H1 (cell line): ENCODE results near the gene SLC25A31.

Source experiments
- ASH2L ChIP-seq: fragments of 200-600, 300-600 bp; sonication (generic); IDR thresholded peaks from one replicate; pipeline ENCODE4 v1.7.1; 2017; ENCODE audit warnings: low read length
- CTCF ChIP-seq, 3 experiments: IDR thresholded peaks; 1 replicate in 2 of 3; 2 replicates in 1 of 3; pipeline versions ENCODE4 v1.5.1 to v1.6.1; 2011; ENCODE audit warnings: low read length in 3 of 3, mild to moderate bottlenecking in 3 of 3, inconsistent platforms in 2 of 3, low read depth in 1 of 3, moderate library complexity in 1 of 3; ENCODE audit not compliant: insufficient read depth in 1 of 3; ENCODE audit errors: control extremely low read depth in 1 of 3
- HDAC2 ChIP-seq, 2 experiments: fragments of 300-600 bp in 1 of 2; sonication (generic) in 1 of 2; IDR thresholded peaks; 2 replicates each; pipeline ENCODE4 v1.6.1; 2011 to 2012; ENCODE audit warnings: low read depth in 2 of 2, low read length in 2 of 2, mild to moderate bottlenecking in 2 of 2, moderate library complexity in 2 of 2, borderline replicate concordance in 1 of 2, inconsistent platforms in 1 of 2
- JUN ChIP-seq: IDR thresholded peaks from 2 replicates; pipeline ENCODE4 v1.6.1; 2011; ENCODE audit warnings: low read depth, mild to moderate bottlenecking, improper control_type of control experiment, low read length
- POLR2A ChIP-seq, 2 experiments: IDR thresholded peaks; 1 replicate in 1 of 2; 2 replicates in 1 of 2; pipeline ENCODE4 v1.6.1; 2011; ENCODE audit warnings: low read depth in 2 of 2, low read length in 2 of 2, mild to moderate bottlenecking in 2 of 2; ENCODE audit errors: control extremely low read depth in 1 of 2
- SIRT6 ChIP-seq: IDR thresholded peaks from one replicate; pipeline ENCODE4 v1.7.1; 2012; ENCODE audit warnings: low read length, inconsistent platforms
- SP1 ChIP-seq: IDR thresholded peaks from 2 replicates; pipeline ENCODE4 v1.6.1; 2011; ENCODE audit warnings: low read depth, low read length
- TAF1 ChIP-seq: IDR thresholded peaks from 2 replicates; pipeline ENCODE4 v1.6.1; 2011; ENCODE audit warnings: mild to moderate bottlenecking, low read depth, low read length
- TEAD4 ChIP-seq: IDR thresholded peaks from 2 replicates; pipeline ENCODE4 v1.6.1; 2012; ENCODE audit warnings: low read depth, low read length, inconsistent platforms, mixed read lengths
- YY1 ChIP-seq: IDR thresholded peaks from 2 replicates; pipeline ENCODE4 v1.6.1; 2011; ENCODE audit warnings: low read depth, mild to moderate bottlenecking, low read length
- TF ChIP-seq, protein P1 (sequence below): IDR thresholded peaks from 2 replicates; pipeline ENCODE4 v1.6.1; 2011; ENCODE audit warnings: low read length, improper control_type of control experiment

DNA sequence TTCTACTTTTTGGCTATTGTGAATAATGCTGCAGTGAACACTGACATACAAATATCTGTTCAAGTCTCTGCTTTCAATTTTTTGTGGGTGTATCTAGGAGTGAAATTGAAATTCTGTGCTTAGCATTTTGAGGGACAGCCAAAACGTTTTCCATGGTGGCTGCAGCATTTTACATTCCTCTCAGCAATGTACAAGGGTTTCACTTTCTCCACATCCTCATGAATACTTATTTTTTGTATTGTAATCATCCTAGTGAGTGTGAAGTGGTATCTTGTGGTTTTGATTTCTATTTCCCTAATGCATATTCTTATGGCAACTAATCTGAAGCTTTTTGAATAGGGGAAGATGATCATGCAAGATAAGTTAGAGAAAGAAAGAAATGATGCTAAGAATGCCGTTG, 92.2 kb downstream of the SLC25A31 start:
- TF ChIP-seq SP1: no peak
- no peak for TF ChIP-seq JUN
- TF ChIP-seq CTCF (IDR thresholded peaks at IDR 0.05; ENCODE audit: control extremely low read depth in 1 of 3, insufficient read depth in 1 of 3, low read depth in 1 of 3, low read length in 3 of 3): no peak
- TF ChIP-seq TAF1: no peak
- no peak for TF ChIP-seq ASH2L
- TF ChIP-seq TEAD4: no peak
- no peak for TF ChIP-seq POLR2A (IDR thresholded peaks at IDR 0.05; ENCODE audit: control extremely low read depth in 1 of 2, low read depth in 2 of 2, low read length in 2 of 2)
- TF ChIP-seq YY1: no peak
- no peak for TF ChIP-seq SIRT6
- TF ChIP-seq, protein P1, sequence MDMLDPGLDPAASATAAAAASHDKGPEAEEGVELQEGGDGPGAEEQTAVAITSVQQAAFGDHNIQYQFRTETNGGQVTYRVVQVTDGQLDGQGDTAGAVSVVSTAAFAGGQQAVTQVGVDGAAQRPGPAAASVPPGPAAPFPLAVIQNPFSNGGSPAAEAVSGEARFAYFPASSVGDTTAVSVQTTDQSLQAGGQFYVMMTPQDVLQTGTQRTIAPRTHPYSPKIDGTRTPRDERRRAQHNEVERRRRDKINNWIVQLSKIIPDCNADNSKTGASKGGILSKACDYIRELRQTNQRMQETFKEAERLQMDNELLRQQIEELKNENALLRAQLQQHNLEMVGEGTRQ: no peak
- no peak for TF ChIP-seq HDAC2 (IDR thresholded peaks at IDR 0.05; ENCODE audit: borderline replicate concordance in 1 of 2, low read depth in 2 of 2, low read length in 2 of 2)
